ENCODE data around the gene ATXN2L.
"Not testable (repeated sequence)": the region's sequence is repeated elsewhere in the genome, so short reads cannot be mapped to it uniquely, and the experiment has no call there.

Gene ATXN2L

GRCh38 chr16:28836761-28837064, 13.9 kb downstream of the ATXN2L start:
- no peak for DNase-seq

GRCh38 chr16:28837672-28838557, 15.1 kb downstream of the ATXN2L start:
- no peak for DNase-seq

GRCh38 chr16:28838558-28838918, 15.7 kb downstream of the ATXN2L start:
- DNase-seq, result no peak

- DNase-seq, result no peak
Observed at GRCh38 chr16:28839004-28839639, 16.3 kb downstream of the ATXN2L start.

- DNase-seq, result no peak
Observed at GRCh38 chr16:28839899-28840298, 17.1 kb downstream of the ATXN2L start.

GRCh38 chr16:28842696-28843095, 19.9 kb downstream of the ATXN2L start:
- no peak for DNase-seq

GRCh38 chr16:28843766-28844165, 21.0 kb downstream of the ATXN2L start:
- DNase-seq, result no peak

- no peak for DNase-seq
Observed at GRCh38 chr16:28844226-28844885, 21.6 kb downstream of the ATXN2L start.

GRCh38 chr16:28845293-28845692, 22.5 kb downstream of the ATXN2L start:
- no peak for DNase-seq

- no peak for DNase-seq
Observed at GRCh38 chr16:28845761-28846079, 22.9 kb downstream of the ATXN2L start.

GRCh38 chr16:28846080-28846932, 23.5 kb downstream of the ATXN2L start, which contains the start of gene TUFM:
TSS of gene TUFM (minus strand) at chr16:28846348. CDS start at chr16:28846269, 79 bp downstream.
- DNase-seq, result peak; percentile 98

- no peak for DNase-seq
Observed at GRCh38 chr16:28846933-28847273, 24.1 kb downstream of the ATXN2L start.

GRCh38 chr16:28858421-28858820, 35.6 kb downstream of the ATXN2L start:
- no peak for DNase-seq

- DNase-seq, result no peak
Observed at GRCh38 chr16:28859326-28859725, 36.5 kb downstream of the ATXN2L start.

- no peak for DNase-seq
Observed at GRCh38 chr16:28863929-28864793, 41.4 kb downstream of the ATXN2L start.

- no peak for DNase-seq
Observed at GRCh38 chr16:28865001-28865688, 42.3 kb downstream of the ATXN2L start.

- no peak for DNase-seq
Observed at GRCh38 chr16:28865722-28866453, 43.1 kb downstream of the ATXN2L start.

- DNase-seq, result no peak
Observed at GRCh38 chr16:28866454-28866804, 43.6 kb downstream of the ATXN2L start.

- no peak for DNase-seq
Observed at GRCh38 chr16:28867241-28867640, 44.4 kb downstream of the ATXN2L start.

- not testable (repeated sequence) for DNase-seq
Observed at GRCh38 chr16:28867646-28868045, 44.8 kb downstream of the ATXN2L start.

GRCh38 chr16:28869201-28869600, 46.4 kb downstream of the ATXN2L start:
- no peak for DNase-seq
